Skeletal muscle satellite cell (primary cell): ENCODE data around the gene NME1. TPM values are rescaled to one million over a fixed set of nuclear protein-coding genes. Genes with fewer than 3 reads are reported as not detected.
"Not testable (repeated sequence)": the region's sequence is repeated elsewhere in the genome, so short reads cannot be mapped to it uniquely, and the experiment has no call there.

Experiments used
- H3K27me3 ChIP-seq: 2 replicates; pipeline ENCODE4 v1.7.0; 2013; ENCODE audit warnings: low read length; ENCODE audit not compliant: control insufficient read depth, insufficient read depth
- H3K36me3 ChIP-seq: 2 replicates; pipeline ENCODE4 v1.7.0; 2013; ENCODE audit warnings: mild to moderate bottlenecking, control low read depth, low read length; ENCODE audit not compliant: insufficient read depth
- H3K4me1 ChIP-seq: 2 replicates; pipeline ENCODE4 v1.7.0; 2013; ENCODE audit warnings: low read length; ENCODE audit not compliant: control insufficient read depth, insufficient read depth
- H3K4me2 ChIP-seq: 2 replicates; pipeline ENCODE4 v1.7.0; 2013; ENCODE audit warnings: mild to moderate bottlenecking, low read length
- H3K4me3 ChIP-seq: 2 replicates; pipeline ENCODE4 v1.7.0; 2013; ENCODE audit warnings: low read length
- H3K9ac ChIP-seq: 2 replicates; pipeline ENCODE4 v1.7.0; 2013; ENCODE audit warnings: mild to moderate bottlenecking, low read depth, low read length, moderate library complexity
- H3K9me3 ChIP-seq: replicated peaks from 2 replicates; pipeline ENCODE4 v1.7.0; 2013; ENCODE audit warnings: mild to moderate bottlenecking, control low read depth, low read length
- total RNA-seq: library from RNA; depleted of rRNA; stranded (reverse); fragments of >200 nt; gene quantifications from 2 replicates; pipeline ENCODE4 v1.2.3, GENCODE V29; 2012; rRNA removed

Gene NME1
- 189 and 194 TPM in 2 replicates for total RNA-seq

- Histone ChIP-seq H3K36me3 (peaks cover 18% of the 10 kb centered on the region), H3K27me3 (no peaks in the 10 kb centered on the region), H3K4me2 (peak within 1 kb of the TSS; percentile 83), H3K4me1 (peaks cover 17% of the 10 kb centered on the region), H3K9me3 (no peaks in the 10 kb centered on the region), H3K4me3 (peak within 1 kb of the TSS; percentile 86), H3K9ac (peak within 1 kb of the TSS; percentile 84)
These were observed at the start of gene NME1 for GRCh38 chr17:51153210-51154072. NME1 (plus strand) TSS chr17:51153559; CDS start chr17:51155655, 2,096 bp downstream.

GRCh38 chr17:51107778-51108177 lies 45.6 kb upstream of the NME1 start:
- no peaks in the 10 kb centered on the region for H3K27me3 ChIP-seq
- no peaks in the 10 kb centered on the region for H3K9me3 ChIP-seq
- no peak overlapping the region for H3K9ac ChIP-seq
- H3K4me2 ChIP-seq: no peak overlapping the region
- peaks cover 4% of the 10 kb centered on the region for H3K36me3 ChIP-seq
- no peak overlapping the region for H3K4me3 ChIP-seq
- H3K4me1 ChIP-seq: peaks cover 8% of the 10 kb centered on the region

- H3K9ac ChIP-seq, H3K4me1 ChIP-seq, H3K4me3 ChIP-seq, H3K9me3 ChIP-seq, H3K36me3 ChIP-seq, H3K27me3 ChIP-seq: not testable (repeated sequence)
- H3K4me2 ChIP-seq: peak overlapping the region; percentile 16
These were observed 40.8 kb upstream of the NME1 start for GRCh38 chr17:51112303-51113222.

- no peak overlapping the region for H3K4me3 ChIP-seq
- H3K36me3 ChIP-seq: no peaks in the 10 kb centered on the region
- H3K4me2 ChIP-seq: no peak overlapping the region
- H3K9me3 ChIP-seq: no peaks in the 10 kb centered on the region
- H3K9ac ChIP-seq: no peak overlapping the region
- peaks cover 19% of the 10 kb centered on the region for H3K4me1 ChIP-seq
- H3K27me3 ChIP-seq: no peaks in the 10 kb centered on the region
These were observed 38.2 kb upstream of the NME1 start for GRCh38 chr17:51115179-51115578.

- Histone ChIP-seq H3K4me2 (peak overlapping the region; percentile 97), H3K9me3 (no peaks in the 10 kb centered on the region), H3K27me3 (no peaks in the 10 kb centered on the region), H3K9ac (peak overlapping the region; percentile 90), H3K36me3 (no peaks in the 10 kb centered on the region), H3K4me1 (peaks cover 26% of the 10 kb centered on the region), H3K4me3 (peak overlapping the region; percentile 91)
These were observed 34.8 kb upstream of the NME1 start for GRCh38 chr17:51118330-51119195.

GRCh38 chr17:51119415-51120356 lies 33.7 kb upstream of the NME1 start:
- peak overlapping the region; percentile 90 for H3K9ac ChIP-seq
- no peaks in the 10 kb centered on the region for H3K27me3 ChIP-seq
- no peaks in the 10 kb centered on the region for H3K36me3 ChIP-seq
- H3K4me3 ChIP-seq: peak overlapping the region; percentile 91
- H3K4me2 ChIP-seq: peak overlapping the region; percentile 97
- H3K4me1 ChIP-seq: peaks cover 26% of the 10 kb centered on the region
- H3K9me3 ChIP-seq: no peaks in the 10 kb centered on the region

GRCh38 chr17:51120357-51120738 lies 33.0 kb upstream of the NME1 start:
- Histone ChIP-seq H3K9me3 (no peaks in the 10 kb centered on the region), H3K36me3 (no peaks in the 10 kb centered on the region), H3K4me1 (peaks cover 26% of the 10 kb centered on the region), H3K4me2 (peak overlapping the region; percentile 97), H3K27me3 (no peaks in the 10 kb centered on the region), H3K9ac (peak overlapping the region; percentile 90), H3K4me3 (peak overlapping the region; percentile 91)

- Histone ChIP-seq H3K4me1 (peaks cover 26% of the 10 kb centered on the region), H3K4me2 (peak within 1 kb of the TSS; percentile 97), H3K9me3 (no peaks in the 10 kb centered on the region), H3K36me3 (no peaks in the 10 kb centered on the region), H3K27me3 (no peaks in the 10 kb centered on the region), H3K4me3 (peak within 1 kb of the TSS; percentile 91), H3K9ac (peak within 1 kb of the TSS; percentile 99)
These were observed 32.4 kb upstream of the NME1 start, which contains the start of gene SPAG9 for GRCh38 chr17:51120739-51121619. SPAG9 (minus strand) TSS chr17:51120868; CDS start chr17:51120656, 212 bp downstream.

GRCh38 chr17:51121620-51122472 lies 31.5 kb upstream of the NME1 start:
- Histone ChIP-seq H3K27me3 (no peaks in the 10 kb centered on the region), H3K4me1 (peaks cover 26% of the 10 kb centered on the region), H3K4me2 (peak overlapping the region; percentile 96), H3K9ac (peak overlapping the region; percentile 99), H3K9me3 (no peaks in the 10 kb centered on the region), H3K4me3 (peak overlapping the region; percentile 78), H3K36me3 (no peaks in the 10 kb centered on the region)
